Astrocyte (in vitro differentiated cells and primary cell): ENCODE results near the gene C17orf50. TPM values are rescaled to one million over a fixed set of nuclear protein-coding genes. Genes with fewer than 3 reads are reported as not detected.
A peak's percentile ranks its signal among the peaks of the same experiment; 100 is the strongest.

ENCODE experiments used
- DNase-seq: peaks from one replicate; pipeline ENCODE4 v3.0.0-alpha.2; 2010; ENCODE audit warnings: low read depth
- FAIRE-seq: peaks from 2 replicates; lab custom pipeline; 2011; peaks lifted over from hg19 to GRCh38; lab: Jason Lieb, UNC
- H2AFZ ChIP-seq: 2 replicates; pipeline ENCODE4 v1.6.0; 2012; ENCODE audit warnings: low read depth, low read length, inconsistent platforms
- H3K27ac ChIP-seq: 2 replicates; pipeline ENCODE4 v1.5.1; 2011; ENCODE audit warnings: low read depth, low read length, inconsistent platforms
- H3K27me3 ChIP-seq: 2 replicates; pipeline ENCODE4 v1.6.0; 2011; ENCODE audit warnings: low read length, inconsistent platforms; ENCODE audit not compliant: insufficient read depth
- H3K36me3 ChIP-seq: 2 replicates; pipeline ENCODE4 v1.5.1; 2011; ENCODE audit warnings: low read length, inconsistent platforms; ENCODE audit not compliant: insufficient read depth
- H3K4me1 ChIP-seq: 2 replicates; pipeline ENCODE4 v1.5.1; 2011; ENCODE audit warnings: low read length, inconsistent platforms; ENCODE audit not compliant: insufficient read depth
- H3K4me2 ChIP-seq: 2 replicates; pipeline ENCODE4 v1.6.0; 2012; ENCODE audit warnings: low read length, inconsistent platforms
- H3K4me3 ChIP-seq: 2 replicates; pipeline ENCODE4 v1.5.1; 2011; ENCODE audit warnings: low read depth, mild to moderate bottlenecking, low read length, inconsistent platforms; ENCODE audit not compliant: insufficient read depth
- H3K79me2 ChIP-seq: 2 replicates; pipeline ENCODE4 v1.6.0; 2012; ENCODE audit warnings: mild to moderate bottlenecking, low read length, inconsistent platforms; ENCODE audit not compliant: insufficient read depth
- H3K9ac ChIP-seq: 2 replicates; pipeline ENCODE4 v1.6.0; 2012; ENCODE audit warnings: mild to moderate bottlenecking, low read length, inconsistent platforms
- H3K9me3 ChIP-seq: 2 replicates; pipeline ENCODE4 v1.5.1; 2012; ENCODE audit warnings: low read depth, mild to moderate bottlenecking, low read length, inconsistent platforms; ENCODE audit not compliant: insufficient read depth
- H4K20me1 ChIP-seq: 2 replicates; pipeline ENCODE4 v1.6.0; 2012; ENCODE audit warnings: low read length, inconsistent platforms; ENCODE audit not compliant: insufficient read depth
- H3K27ac Mint-ChIP-seq: one replicate; pipeline ENCODE4 v1.8.0; 2021; ENCODE audit warnings: mild to moderate bottlenecking, mixed read lengths; ENCODE audit not compliant: unreplicated experiment
- H3K27me3 Mint-ChIP-seq: one replicate; pipeline ENCODE4 v1.8.0; 2021; ENCODE audit warnings: low read depth, mixed read lengths; ENCODE audit not compliant: unreplicated experiment
- H3K36me3 Mint-ChIP-seq: one replicate; pipeline ENCODE4 v1.8.0; 2021; ENCODE audit warnings: low read depth, mixed read lengths; ENCODE audit not compliant: unreplicated experiment
- H3K4me1 Mint-ChIP-seq: one replicate; pipeline ENCODE4 v1.8.0; 2021; ENCODE audit warnings: low read depth, mixed read lengths; ENCODE audit not compliant: unreplicated experiment
- H3K4me3 Mint-ChIP-seq: one replicate; pipeline ENCODE4 v1.8.0; 2021; ENCODE audit warnings: mild to moderate bottlenecking, moderate library complexity, mixed read lengths; ENCODE audit not compliant: unreplicated experiment
- H3K9me3 Mint-ChIP-seq: one replicate; pipeline ENCODE4 v1.8.0; 2021; ENCODE audit warnings: mild to moderate bottlenecking, mixed read lengths; ENCODE audit not compliant: unreplicated experiment
- CTCF ChIP-seq: IDR thresholded peaks from 2 replicates; pipeline ENCODE4 v1.5.1; 2011; ENCODE audit warnings: low read depth, mild to moderate bottlenecking, inconsistent platforms, low read length, moderate library complexity; ENCODE audit not compliant: insufficient read depth
- EZH2 ChIP-seq: IDR thresholded peaks from 2 replicates; pipeline ENCODE4 v1.6.1; 2012; ENCODE audit warnings: mild to moderate bottlenecking, low read length, inconsistent platforms; ENCODE audit not compliant: insufficient read depth
- total RNA-seq: library from RNA; stranded (reverse); gene quantifications from 2 replicates; pipeline ENCODE4 v1.2.1, GENCODE V29; 2021

Gene C17orf50
- total RNA-seq, 1 donor from 2014 or later = not detected

- H3K27me3 Mint-ChIP-seq = peaks cover 2% of the 10 kb centered on the region
- H3K9me3 ChIP-seq = no peaks in the 10 kb centered on the region
- H3K36me3 Mint-ChIP-seq = peaks cover 14% of the 10 kb centered on the region
- H3K4me3 Mint-ChIP-seq = peak overlapping the region; percentile 34
- H3K9me3 Mint-ChIP-seq = no peaks in the 10 kb centered on the region
- peaks cover 32% of the 10 kb centered on the region for H3K4me1 ChIP-seq
- no peak for DNase-seq
- no peaks in the 10 kb centered on the region for H3K79me2 ChIP-seq
- no peak overlapping the region for H3K9ac ChIP-seq
- peak overlapping the region; percentile 53 for H3K27ac Mint-ChIP-seq
- no peak overlapping the region for H3K27ac ChIP-seq
- H3K36me3 ChIP-seq = peaks cover 29% of the 10 kb centered on the region
- H3K27me3 ChIP-seq = no peaks in the 10 kb centered on the region
- no peak overlapping the region for H2AFZ ChIP-seq
- no peak for TF ChIP-seq CTCF
- TF ChIP-seq EZH2 = no peak
- peaks cover 41% of the 10 kb centered on the region for H3K4me1 Mint-ChIP-seq
- H3K4me2 ChIP-seq = no peak overlapping the region
- peaks cover 36% of the 10 kb centered on the region for H4K20me1 ChIP-seq
- H3K4me3 ChIP-seq = no peak overlapping the region
- FAIRE-seq = no peak
Observed at GRCh38 chr17:35728551-35728950, 32.1 kb upstream of the C17orf50 start.

GRCh38 chr17:35729405-35729833, 31.3 kb upstream of the C17orf50 start:
- Mint-ChIP-seq H3K36me3 (peaks cover 19% of the 10 kb centered on the region), H3K4me3 (no peak overlapping the region), H3K27me3 (peaks cover 2% of the 10 kb centered on the region), H3K4me1 (peaks cover 41% of the 10 kb centered on the region), H3K27ac (no peak overlapping the region), H3K9me3 (no peaks in the 10 kb centered on the region)
- FAIRE-seq (no peak), DNase-seq (no peak)
- peaks cover 21% of the 10 kb centered on the region for H3K36me3 ChIP-seq
- TF ChIP-seq CTCF (no peak), EZH2 (no peak)
- no peaks in the 10 kb centered on the region for H3K9me3 ChIP-seq
- H4K20me1 ChIP-seq = peaks cover 36% of the 10 kb centered on the region
- no peak overlapping the region for H3K4me2 ChIP-seq
- no peaks in the 10 kb centered on the region for H3K79me2 ChIP-seq
- no peak overlapping the region for H3K4me3 ChIP-seq
- no peak overlapping the region for H3K9ac ChIP-seq
- no peak overlapping the region for H2AFZ ChIP-seq
- H3K27me3 ChIP-seq = no peaks in the 10 kb centered on the region
- H3K4me1 ChIP-seq = peaks cover 32% of the 10 kb centered on the region
- no peak overlapping the region for H3K27ac ChIP-seq

DNA sequence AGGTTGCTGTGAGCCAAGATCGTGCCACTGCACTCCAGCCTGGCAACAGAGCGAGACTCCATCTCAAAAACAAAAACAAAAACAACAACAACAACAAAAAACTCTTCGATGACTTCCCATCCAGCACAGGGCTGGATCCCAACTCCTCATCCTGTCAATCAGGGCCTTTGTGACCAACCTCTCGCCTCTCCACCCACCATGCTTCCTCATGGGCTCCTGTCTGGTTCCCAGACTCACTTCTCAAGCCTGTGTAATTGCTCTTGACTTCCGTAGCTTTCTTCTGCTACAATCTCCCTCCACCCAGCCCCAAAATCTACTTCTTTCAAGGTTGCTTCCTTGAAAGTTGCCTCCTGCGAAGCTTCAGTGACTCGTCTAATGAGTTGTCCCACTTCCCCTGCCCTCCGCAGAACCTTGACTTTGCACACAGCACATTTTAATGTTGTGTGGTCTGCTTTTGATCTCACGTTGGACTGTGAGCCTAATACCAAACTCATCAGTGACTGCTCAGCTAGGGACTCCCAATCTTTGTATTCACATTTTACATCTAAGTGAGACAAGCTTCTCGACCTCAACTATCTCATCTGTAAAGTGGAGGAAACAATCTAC, 30.2 kb upstream of the C17orf50 start:
- FAIRE-seq (no peak), DNase-seq (no peak)
- Mint-ChIP-seq H3K9me3 (no peaks in the 10 kb centered on the region), H3K4me1 (peaks cover 39% of the 10 kb centered on the region), H3K4me3 (peak overlapping the region; percentile 81), H3K36me3 (peaks cover 16% of the 10 kb centered on the region), H3K27ac (no peak overlapping the region), H3K27me3 (peaks cover 3% of the 10 kb centered on the region)
- Histone ChIP-seq H3K27ac (no peak overlapping the region), H3K9ac (no peak overlapping the region), H2AFZ (no peak overlapping the region), H3K27me3 (no peaks in the 10 kb centered on the region), H3K4me3 (no peak overlapping the region), H3K36me3 (peaks cover 11% of the 10 kb centered on the region), H3K79me2 (no peaks in the 10 kb centered on the region), H3K9me3 (no peaks in the 10 kb centered on the region), H3K4me1 (peaks cover 30% of the 10 kb centered on the region), H3K4me2 (peak overlapping the region; percentile 78), H4K20me1 (peaks cover 32% of the 10 kb centered on the region)
- no peak for TF ChIP-seq CTCF
- TF ChIP-seq EZH2 = no peak
